HepG2 (cell line): ENCODE results near the gene SRCAP. TPM values are rescaled to one million over a fixed set of nuclear protein-coding genes. Genes with fewer than 3 reads are reported as not detected.

Experiments used
- ASH2L ChIP-seq: fragments of 300-600, 200-600 bp; sonication (generic); IDR thresholded peaks from 2 replicates; pipeline ENCODE4 v1.7.0; 2017; ENCODE audit warnings: low read depth, mild to moderate bottlenecking, moderate library complexity, mixed read lengths, low read length; ENCODE audit not compliant: insufficient read length
- CENPT ChIP-seq: sonication (generic); formaldehyde crosslinking; IDR thresholded peaks from 2 replicates; pipeline ENCODE4 v1.8.0; 2022; ENCODE audit warnings: low read depth, mild to moderate bottlenecking, moderate library complexity, missing genetic modification reagents
- ETV5 ChIP-seq: IDR thresholded peaks from 2 replicates; pipeline ENCODE4 v1.6.1; 2018; ENCODE audit warnings: missing biosample characterization, missing genetic modification reagents, inconsistent platforms, borderline replicate concordance
- GLI4 ChIP-seq: sonication (generic); formaldehyde crosslinking; IDR thresholded peaks from 2 replicates; pipeline ENCODE4 v1.5.1; 2020; ENCODE audit warnings: missing genetic modification reagents, mild to moderate bottlenecking, moderate library complexity, borderline replicate concordance
- HNRNPUL1 ChIP-seq: fragments of 200-400 bp; formaldehyde crosslinking; IDR thresholded peaks from 2 replicates; pipeline ENCODE4 v1.6.1; 2017; ENCODE audit warnings: low read depth, mild to moderate bottlenecking, low read length, moderate library complexity
- KAT8 ChIP-seq: IDR thresholded peaks from 2 replicates; pipeline ENCODE4 v1.6.1; 2016; ENCODE audit warnings: missing genetic modification reagents, missing compliant biosample characterization
- KIAA2018 ChIP-seq: sonication (generic); formaldehyde crosslinking; IDR thresholded peaks from 2 replicates; pipeline ENCODE4 v1.5.0; 2020; ENCODE audit warnings: mild to moderate bottlenecking, missing genetic modification reagents, borderline replicate concordance
- RFX3 ChIP-seq: IDR thresholded peaks from 2 replicates; pipeline ENCODE4 v1.6.1; 2016; ENCODE audit warnings: missing biosample characterization, missing genetic modification reagents
- SRSF1 ChIP-seq: fragments of 200-400 bp; formaldehyde crosslinking; optimal IDR thresholded peaks from 2 replicates; pipeline ENCODE3; 2017; ENCODE audit warnings: mild to moderate bottlenecking, low read depth, low read length, moderate library complexity
- TFE3 ChIP-seq: IDR thresholded peaks from 2 replicates; pipeline ENCODE4 v1.6.1; 2016
- ZBTB26 ChIP-seq: IDR thresholded peaks from 2 replicates; pipeline ENCODE4 v1.6.1; 2016; ENCODE audit warnings: missing compliant biosample characterization, missing genetic modification reagents, borderline replicate concordance
- ZNF687 ChIP-seq: sonication (generic); formaldehyde crosslinking; IDR thresholded peaks from 2 replicates; pipeline ENCODE4 v1.5.1; 2020; ENCODE audit warnings: mild to moderate bottlenecking, missing genetic modification reagents, moderate library complexity
- polyA plus RNA-seq, 8 experiments: library from polyadenylated mRNA; depleted of rRNA in 3 of 8; stranded (reverse) in 7 of 8; unstranded in 1 of 8; fragments of >200 nt; fragmentation: Illumina TruSeq in 4 of 8; extraction: Trizol in 4 of 8; gene quantifications; 2 replicates each; pipeline versions ENCODE4 v1.2.1 to v1.2.3, GENCODE V29; 2011 to 2016; ENCODE audit warnings: low read depth in 4 of 8, missing spikeins in 1 of 8, mixed read lengths in 1 of 8; ENCODE audit not compliant: insufficient read depth in 1 of 8
- total RNA-seq, 5 experiments: library from RNA; depleted of rRNA; stranded (reverse); fragments of >200 nt; fragmentation: Illumina TruSeq; extraction: Trizol; gene quantifications; 2 replicates each; pipeline ENCODE4 v1.2.3, GENCODE V29; 2016; ENCODE audit warnings: low read depth in 1 of 5

Gene SRCAP
- total and polyA plus RNA-seq, 2 of the 13 experiments (the other 11 are each of a cell fraction or from before 2014, with no cell fraction given) = 4.9 to 9.0 TPM

GRCh38 chr16:30657866-30658730 lies 40.9 kb upstream of the SRCAP start, which contains the start of gene FBRS (continued):
- TF ChIP-seq ZNF687 (CRISPR knock-in tag) = peak; percentile 89
- TF ChIP-seq HNRNPUL1 = no peak
- no peak for TF ChIP-seq KIAA2018
- peak; percentile 85 for TF ChIP-seq KAT8 (CRISPR knock-in tag)
- TF ChIP-seq SRSF1 = peak; percentile 92
- TF ChIP-seq RFX3 (CRISPR knock-in tag) = no peak
- TF ChIP-seq ETV5 (CRISPR knock-in tag) = peak; percentile 89
- peak; percentile 48 for TF ChIP-seq ZBTB26 (CRISPR knock-in tag)
- TF ChIP-seq GLI4 (CRISPR knock-in tag) = 0 out of 2 replicates have a peak, but pooled peaks have one; percentile 67
- TF ChIP-seq CENPT (CRISPR knock-in tag) = peak; percentile 85; the same call in 1 of the 2 replicates
- TF ChIP-seq ASH2L = no peak
- peak; percentile 61; the same call in 1 of the 2 replicates for TF ChIP-seq TFE3 (CRISPR knock-in tag)
